K562 (cell line): Measurements from ENCODE around the gene CA7. TPM values are rescaled to one million over a fixed set of nuclear protein-coding genes. Genes with fewer than 3 reads are reported as not detected.

Experiments used
- BACH1 ChIP-seq: fragments of 200-800 bp; sonication (Bioruptor generic); IDR thresholded peaks from 2 replicates; pipeline ENCODE4 v1.6.1; 2016; ENCODE audit warnings: missing genetic modification characterization, missing compliant biosample characterization
- HMG20B ChIP-seq: fragments of 250-450 bp; sonication (Bioruptor Pico); IDR thresholded peaks from 2 replicates; pipeline ENCODE4 v1.5.0; 2021; ENCODE audit warnings: mild to moderate bottlenecking
- IRF2 ChIP-seq: sonication (generic); formaldehyde crosslinking; IDR thresholded peaks from 2 replicates; pipeline ENCODE4 v1.8.1; 2022; ENCODE audit warnings: mild to moderate bottlenecking, missing genetic modification reagents
- NR2F6 ChIP-seq: fragments of 450-650 bp; formaldehyde crosslinking; IDR thresholded peaks from 2 replicates; pipeline ENCODE4 v1.4.0; 2020; ENCODE audit warnings: mild to moderate bottlenecking
- RBBP5 ChIP-seq: fragments of 200-600 bp; sonication (generic); IDR thresholded peaks from 2 replicates; pipeline ENCODE4 v1.6.1; 2012; ENCODE audit warnings: borderline replicate concordance, mild to moderate bottlenecking, low read length, control low read depth, inconsistent platforms; ENCODE audit not compliant: insufficient read depth, poor library complexity, severe bottlenecking
- SAFB ChIP-seq: fragments of 200-400 bp; formaldehyde crosslinking; IDR thresholded peaks from 2 replicates; pipeline ENCODE4 v1.6.1; 2017; ENCODE audit warnings: low read depth, low read length, borderline replicate concordance
- TEAD1 ChIP-seq, 2 experiments: fragments of 450-650 bp in 1 of 2; sonication (generic) in 1 of 2; formaldehyde crosslinking; IDR thresholded peaks; 2 replicates each; pipeline versions ENCODE4 v1.4.0 to v1.8.0; 2020 to 2022; ENCODE audit warnings: mild to moderate bottlenecking in 2 of 2, missing genetic modification reagents in 1 of 2
- TEAD2 ChIP-seq: fragments of 450-650 bp; IDR thresholded peaks from 2 replicates; pipeline ENCODE4 v1.6.1; 2016; ENCODE audit warnings: missing genetic modification characterization, control low read depth, missing compliant biosample characterization
- ZFPM2 ChIP-seq: fragments of 250-450 bp; sonication (Bioruptor Pico); IDR thresholded peaks from 2 replicates; pipeline ENCODE4 v1.5.1; 2022; ENCODE audit warnings: mild to moderate bottlenecking
- ZNF324 ChIP-seq: fragments of 250-450 bp; sonication (Bioruptor Pico); IDR thresholded peaks from 2 replicates; pipeline ENCODE4 v1.4.0; 2020; ENCODE audit warnings: mild to moderate bottlenecking
- ZNF589 ChIP-seq: fragments of 200-800 bp; sonication (Bioruptor generic); IDR thresholded peaks from 2 replicates; pipeline ENCODE4 v1.6.1; 2016; ENCODE audit warnings: low read depth, missing genetic modification characterization, missing compliant biosample characterization
- ZSCAN29 ChIP-seq: fragments of 450-650 bp; IDR thresholded peaks from 2 replicates; pipeline ENCODE4 v1.6.1; 2017
- polyA plus RNA-seq, 8 experiments: library from polyadenylated mRNA; depleted of rRNA in 4 of 8; stranded (reverse) in 5 of 8; unstranded in 3 of 8; fragments of >200 nt; fragmentation: Nextera tagmentation in 2 of 8; fragmentation: Illumina TruSeq in 1 of 8; extraction: Ambion mirVana in 2 of 8; extraction: Trizol in 1 of 8; gene quantifications; 2 replicates each; pipeline versions ENCODE4 v1.2.1 to v1.2.3, GENCODE V29; 2011 to 2014; ENCODE audit warnings: inconsistent platforms in 1 of 8, missing spikeins in 1 of 8
- total RNA-seq, 7 experiments: library from RNA; depleted of rRNA in 6 of 7; stranded (reverse); fragments of >200 nt in 6 of 7; fragmentation: Illumina TruSeq in 2 of 7; extraction: Trizol in 2 of 7; gene quantifications; 2 replicates each; pipeline versions ENCODE4 v1.2.1 to v1.2.3, GENCODE V29; 2011 to 2021; ENCODE audit warnings: low replicate concordance in 1 of 7
- TF ChIP-seq, protein P1 (sequence below): sonication (generic); formaldehyde crosslinking; IDR thresholded peaks from 2 replicates; pipeline ENCODE4 v1.8.0; 2022; ENCODE audit warnings: mild to moderate bottlenecking, missing genetic modification reagents
- TF ChIP-seq, protein P2 (sequence below): sonication (generic); formaldehyde crosslinking; IDR thresholded peaks from 2 replicates; pipeline ENCODE4 v1.8.0; 2022; ENCODE audit warnings: mild to moderate bottlenecking, missing genetic modification reagents
- TF ChIP-seq, protein P3 (sequence below): fragments of 250-450 bp; sonication (Bioruptor Pico); IDR thresholded peaks from 2 replicates; pipeline ENCODE4 v1.5.0; 2020; ENCODE audit warnings: mild to moderate bottlenecking
- TF ChIP-seq, protein P4 (sequence below): fragments of 450-650 bp; IDR thresholded peaks from 2 replicates; pipeline ENCODE4 v1.6.1; 2016; ENCODE audit warnings: low read depth

CA7 gene
- total and polyA plus RNA-seq, 9 of the 15 experiments (the other 6 are each of a cell fraction or from before 2014, with no cell fraction given), result 0.03 to 0.07 (median 0.05) TPM; not detected in 5

DNA sequence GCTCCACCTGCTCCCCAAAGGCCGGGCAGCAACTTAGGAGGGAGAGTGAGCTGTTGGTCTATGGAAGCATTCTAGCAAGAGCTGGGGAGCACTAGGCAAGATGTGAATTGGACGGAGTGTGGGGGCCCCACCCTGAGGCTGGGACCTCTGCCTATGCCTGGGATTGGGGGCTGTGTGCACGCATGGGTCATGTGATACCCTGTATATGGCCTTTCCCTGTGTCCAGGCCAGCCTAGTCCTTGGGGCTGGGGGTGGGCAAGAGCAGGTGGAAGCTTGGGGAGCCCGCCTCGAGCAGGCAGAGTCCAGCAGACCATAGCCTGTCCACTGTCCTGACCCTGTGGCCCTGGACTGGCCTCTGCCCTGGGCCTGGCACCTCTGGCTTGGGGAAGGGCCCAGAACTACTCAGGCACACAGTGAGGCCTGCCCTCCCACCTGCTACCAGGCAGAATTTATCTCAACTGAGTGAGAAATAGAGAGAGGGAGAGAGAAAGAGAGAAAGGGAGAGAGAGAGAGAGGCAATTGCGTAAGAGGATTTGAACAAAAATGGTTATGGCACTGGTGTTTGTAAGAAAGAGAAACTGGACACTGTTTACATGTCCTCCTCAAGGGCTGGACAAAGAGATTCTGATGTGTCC, 55.2 kb downstream of the CA7 start (continued):
- TF ChIP-seq, protein P1, sequence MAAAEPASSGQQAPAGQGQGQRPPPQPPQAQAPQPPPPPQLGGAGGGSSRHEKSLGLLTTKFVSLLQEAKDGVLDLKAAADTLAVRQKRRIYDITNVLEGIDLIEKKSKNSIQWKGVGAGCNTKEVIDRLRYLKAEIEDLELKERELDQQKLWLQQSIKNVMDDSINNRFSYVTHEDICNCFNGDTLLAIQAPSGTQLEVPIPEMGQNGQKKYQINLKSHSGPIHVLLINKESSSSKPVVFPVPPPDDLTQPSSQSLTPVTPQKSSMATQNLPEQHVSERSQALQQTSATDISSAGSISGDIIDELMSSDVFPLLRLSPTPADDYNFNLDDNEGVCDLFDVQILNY (CRISPR knock-in tag), result no peak
- TF ChIP-seq HMG20B (CRISPR knock-in tag) (no peak), ZNF589 (CRISPR knock-in tag) (no peak), ZNF324 (CRISPR knock-in tag) (no peak), SAFB (no peak), ZSCAN29 (no peak), NR2F6 (no peak), TEAD2 (tag) (no peak), TEAD1 (CRISPR knock-in tag; IDR thresholded peaks at IDR 0.05) (peak in 1 of 2 experiments; percentile 69; a peak in 3 of 4 replicates), ZFPM2 (CRISPR knock-in tag) (no peak), RBBP5 (no peak), IRF2 (CRISPR knock-in tag) (no peak), BACH1 (tag) (no peak)
- TF ChIP-seq, protein P2, sequence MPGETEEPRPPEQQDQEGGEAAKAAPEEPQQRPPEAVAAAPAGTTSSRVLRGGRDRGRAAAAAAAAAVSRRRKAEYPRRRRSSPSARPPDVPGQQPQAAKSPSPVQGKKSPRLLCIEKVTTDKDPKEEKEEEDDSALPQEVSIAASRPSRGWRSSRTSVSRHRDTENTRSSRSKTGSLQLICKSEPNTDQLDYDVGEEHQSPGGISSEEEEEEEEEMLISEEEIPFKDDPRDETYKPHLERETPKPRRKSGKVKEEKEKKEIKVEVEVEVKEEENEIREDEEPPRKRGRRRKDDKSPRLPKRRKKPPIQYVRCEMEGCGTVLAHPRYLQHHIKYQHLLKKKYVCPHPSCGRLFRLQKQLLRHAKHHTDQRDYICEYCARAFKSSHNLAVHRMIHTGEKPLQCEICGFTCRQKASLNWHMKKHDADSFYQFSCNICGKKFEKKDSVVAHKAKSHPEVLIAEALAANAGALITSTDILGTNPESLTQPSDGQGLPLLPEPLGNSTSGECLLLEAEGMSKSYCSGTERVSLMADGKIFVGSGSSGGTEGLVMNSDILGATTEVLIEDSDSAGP (CRISPR knock-in tag), result no peak
- TF ChIP-seq, protein P3, sequence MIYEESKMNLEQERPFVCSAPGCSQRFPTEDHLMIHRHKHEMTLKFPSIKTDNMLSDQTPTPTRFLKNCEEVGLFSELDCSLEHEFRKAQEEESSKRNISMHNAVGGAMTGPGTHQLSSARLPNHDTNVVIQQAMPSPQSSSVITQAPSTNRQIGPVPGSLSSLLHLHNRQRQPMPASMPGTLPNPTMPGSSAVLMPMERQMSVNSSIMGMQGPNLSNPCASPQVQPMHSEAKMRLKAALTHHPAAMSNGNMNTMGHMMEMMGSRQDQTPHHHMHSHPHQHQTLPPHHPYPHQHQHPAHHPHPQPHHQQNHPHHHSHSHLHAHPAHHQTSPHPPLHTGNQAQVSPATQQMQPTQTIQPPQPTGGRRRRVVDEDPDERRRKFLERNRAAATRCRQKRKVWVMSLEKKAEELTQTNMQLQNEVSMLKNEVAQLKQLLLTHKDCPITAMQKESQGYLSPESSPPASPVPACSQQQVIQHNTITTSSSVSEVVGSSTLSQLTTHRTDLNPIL (CRISPR knock-in tag), result peak; percentile 53; the same call in 1 of the 2 replicates
- TF ChIP-seq, protein P4, sequence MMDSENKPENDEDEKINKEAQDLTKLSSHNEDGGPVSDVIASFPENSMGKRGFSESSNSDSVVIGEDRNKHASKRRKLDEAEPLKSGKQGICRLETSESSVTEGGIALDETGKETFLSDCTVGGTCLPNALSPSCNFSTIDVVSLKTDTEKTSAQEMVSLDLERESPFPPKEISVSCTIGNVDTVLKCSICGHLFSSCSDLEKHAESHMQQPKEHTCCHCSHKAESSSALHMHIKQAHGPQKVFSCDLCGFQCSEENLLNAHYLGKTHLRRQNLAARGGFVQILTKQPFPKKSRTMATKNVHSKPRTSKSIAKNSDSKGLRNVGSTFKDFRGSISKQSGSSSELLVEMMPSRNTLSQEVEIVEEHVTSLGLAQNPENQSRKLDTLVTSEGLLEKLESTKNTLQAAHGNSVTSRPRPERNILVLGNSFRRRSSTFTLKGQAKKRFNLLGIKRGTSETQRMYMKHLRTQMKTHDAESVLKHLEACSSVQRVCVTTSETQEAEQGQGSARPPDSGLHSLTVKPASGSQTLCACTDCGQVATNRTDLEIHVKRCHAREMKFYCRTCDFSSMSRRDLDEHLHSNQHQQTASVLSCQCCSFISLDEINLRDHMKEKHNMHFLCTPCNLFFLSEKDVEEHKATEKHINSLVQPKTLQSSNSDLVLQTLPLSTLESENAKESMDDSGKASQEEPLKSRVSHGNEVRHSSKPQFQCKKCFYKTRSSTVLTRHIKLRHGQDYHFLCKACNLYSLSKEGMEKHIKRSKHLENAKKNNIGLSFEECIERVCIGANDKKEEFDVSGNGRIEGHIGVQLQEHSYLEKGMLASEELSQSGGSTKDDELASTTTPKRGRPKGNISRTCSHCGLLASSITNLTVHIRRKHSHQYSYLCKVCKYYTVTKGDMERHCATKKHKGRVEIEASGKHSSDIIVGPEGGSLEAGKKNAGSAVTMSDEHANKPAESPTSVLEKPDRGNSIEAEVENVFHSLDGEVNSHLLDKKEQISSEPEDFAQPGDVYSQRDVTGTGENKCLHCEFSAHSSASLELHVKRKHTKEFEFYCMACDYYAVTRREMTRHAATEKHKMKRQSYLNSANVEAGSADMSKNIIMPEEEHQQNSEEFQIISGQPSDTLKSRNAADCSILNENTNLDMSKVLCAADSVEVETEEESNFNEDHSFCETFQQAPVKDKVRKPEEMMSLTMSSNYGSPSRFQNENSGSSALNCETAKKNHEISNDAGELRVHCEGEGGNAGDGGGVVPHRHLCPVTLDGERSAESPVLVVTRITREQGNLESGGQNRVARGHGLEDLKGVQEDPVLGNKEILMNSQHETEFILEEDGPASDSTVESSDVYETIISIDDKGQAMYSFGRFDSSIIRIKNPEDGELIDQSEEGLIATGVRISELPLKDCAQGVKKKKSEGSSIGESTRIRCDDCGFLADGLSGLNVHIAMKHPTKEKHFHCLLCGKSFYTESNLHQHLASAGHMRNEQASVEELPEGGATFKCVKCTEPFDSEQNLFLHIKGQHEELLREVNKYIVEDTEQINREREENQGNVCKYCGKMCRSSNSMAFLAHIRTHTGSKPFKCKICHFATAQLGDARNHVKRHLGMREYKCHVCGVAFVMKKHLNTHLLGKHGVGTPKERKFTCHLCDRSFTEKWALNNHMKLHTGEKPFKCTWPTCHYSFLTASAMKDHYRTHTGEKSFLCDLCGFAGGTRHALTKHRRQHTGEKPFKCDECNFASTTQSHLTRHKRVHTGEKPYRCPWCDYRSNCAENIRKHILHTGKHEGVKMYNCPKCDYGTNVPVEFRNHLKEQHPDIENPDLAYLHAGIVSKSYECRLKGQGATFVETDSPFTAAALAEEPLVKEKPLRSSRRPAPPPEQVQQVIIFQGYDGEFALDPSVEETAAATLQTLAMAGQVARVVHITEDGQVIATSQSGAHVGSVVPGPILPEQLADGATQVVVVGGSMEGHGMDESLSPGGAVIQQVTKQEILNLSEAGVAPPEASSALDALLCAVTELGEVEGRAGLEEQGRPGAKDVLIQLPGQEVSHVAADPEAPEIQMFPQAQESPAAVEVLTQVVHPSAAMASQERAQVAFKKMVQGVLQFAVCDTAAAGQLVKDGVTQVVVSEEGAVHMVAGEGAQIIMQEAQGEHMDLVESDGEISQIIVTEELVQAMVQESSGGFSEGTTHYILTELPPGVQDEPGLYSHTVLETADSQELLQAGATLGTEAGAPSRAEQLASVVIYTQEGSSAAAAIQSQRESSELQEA, result no peak
